GM20000 (cell line): ENCODE results near the gene MIXL1.
A peak's percentile ranks its signal among the peaks of the same experiment; 100 is the strongest.

Experiments
- DNase-seq: peaks from one replicate; pipeline ENCODE4 v3.0.0; 2012; ENCODE audit warnings: low spot score
- TF ChIP-seq, protein P1 (sequence below): IDR thresholded peaks from 2 replicates; pipeline ENCODE4 v1.5.1; 2012; ENCODE audit warnings: mild to moderate bottlenecking, control low read depth; ENCODE audit errors: extremely low read depth, missing control alignments

Gene MIXL1

DNA sequence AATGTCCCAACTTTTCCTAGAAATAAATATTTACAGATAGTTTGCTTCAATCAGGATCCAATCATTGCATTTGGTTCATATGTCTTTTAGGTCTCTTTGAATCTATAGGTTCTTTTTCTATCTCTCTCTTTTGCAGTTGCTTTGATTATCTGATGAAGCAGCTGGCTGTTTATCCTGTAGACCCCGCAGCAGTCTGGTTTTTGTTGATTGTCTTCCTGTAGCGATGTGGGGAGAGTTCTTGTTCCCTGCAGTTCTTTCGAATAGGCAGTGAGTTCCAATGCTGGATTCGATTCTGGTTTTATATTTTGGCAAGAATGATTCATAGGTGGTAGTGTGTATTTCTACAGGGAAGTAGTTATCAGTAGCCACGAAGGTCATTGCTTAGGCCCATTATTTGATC lies 7.4 kb upstream of the MIXL1 start:
- DNase-seq = no peak
- TF ChIP-seq, protein P1, sequence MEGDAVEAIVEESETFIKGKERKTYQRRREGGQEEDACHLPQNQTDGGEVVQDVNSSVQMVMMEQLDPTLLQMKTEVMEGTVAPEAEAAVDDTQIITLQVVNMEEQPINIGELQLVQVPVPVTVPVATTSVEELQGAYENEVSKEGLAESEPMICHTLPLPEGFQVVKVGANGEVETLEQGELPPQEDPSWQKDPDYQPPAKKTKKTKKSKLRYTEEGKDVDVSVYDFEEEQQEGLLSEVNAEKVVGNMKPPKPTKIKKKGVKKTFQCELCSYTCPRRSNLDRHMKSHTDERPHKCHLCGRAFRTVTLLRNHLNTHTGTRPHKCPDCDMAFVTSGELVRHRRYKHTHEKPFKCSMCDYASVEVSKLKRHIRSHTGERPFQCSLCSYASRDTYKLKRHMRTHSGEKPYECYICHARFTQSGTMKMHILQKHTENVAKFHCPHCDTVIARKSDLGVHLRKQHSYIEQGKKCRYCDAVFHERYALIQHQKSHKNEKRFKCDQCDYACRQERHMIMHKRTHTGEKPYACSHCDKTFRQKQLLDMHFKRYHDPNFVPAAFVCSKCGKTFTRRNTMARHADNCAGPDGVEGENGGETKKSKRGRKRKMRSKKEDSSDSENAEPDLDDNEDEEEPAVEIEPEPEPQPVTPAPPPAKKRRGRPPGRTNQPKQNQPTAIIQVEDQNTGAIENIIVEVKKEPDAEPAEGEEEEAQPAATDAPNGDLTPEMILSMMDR = no peak

DNA sequence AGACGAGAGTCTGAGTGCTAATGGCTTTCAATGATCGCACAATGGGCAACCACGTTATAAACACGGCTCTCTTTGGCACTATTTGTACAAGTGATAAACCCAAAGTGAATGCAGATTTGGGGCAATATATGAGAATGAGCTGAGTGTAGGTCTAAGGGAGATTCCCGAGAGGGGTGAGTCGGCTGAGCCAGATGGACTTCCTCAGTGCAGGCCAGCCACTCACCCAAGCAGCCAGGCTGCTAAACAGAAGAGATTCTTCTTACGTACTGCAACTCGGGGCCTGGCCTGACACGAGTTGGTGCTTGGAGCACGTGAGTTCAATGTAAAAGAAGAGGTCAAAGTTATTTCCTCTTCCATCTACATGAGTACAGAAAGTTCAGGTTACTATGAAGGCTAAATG lies 6.2 kb upstream of the MIXL1 start:
- DNase-seq = no peak
- TF ChIP-seq, protein P1 = no peak

DNA sequence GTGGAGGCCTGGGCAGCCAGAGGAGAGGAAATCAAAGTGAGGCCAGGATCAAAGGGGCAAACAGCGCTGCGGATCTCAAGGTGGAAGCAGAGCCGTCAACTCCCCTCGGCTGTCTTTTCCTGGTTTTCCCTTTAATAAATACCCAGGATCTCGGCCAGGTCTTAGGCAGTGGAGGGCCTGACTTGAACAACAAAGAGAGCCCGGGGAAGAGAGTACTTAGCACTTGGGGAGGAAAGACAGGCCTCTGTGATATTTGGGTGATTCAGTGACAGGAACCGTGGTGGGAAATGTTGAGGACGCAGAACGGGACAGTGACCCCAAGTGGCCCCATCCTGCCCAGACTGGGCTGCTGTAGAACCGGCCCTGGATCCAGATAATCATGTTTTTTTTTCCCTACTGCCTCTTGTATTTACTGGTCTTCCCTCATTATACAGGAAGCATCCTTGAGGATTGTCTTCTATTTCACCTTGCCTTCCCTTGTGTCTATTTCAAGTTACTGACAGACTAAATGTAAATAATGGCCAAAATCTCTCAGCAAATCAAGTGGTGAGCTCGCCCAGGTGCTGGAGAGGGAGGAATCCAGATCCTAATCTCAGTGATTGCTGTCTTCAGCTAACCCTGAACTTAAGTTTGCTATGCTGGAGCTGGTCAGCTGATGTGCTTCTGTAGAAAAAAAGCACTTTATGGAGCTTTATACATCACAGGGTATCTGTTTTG lies 2.8 kb upstream of the MIXL1 start:
- DNase-seq = no peak
- TF ChIP-seq, protein P1 = no peak

DNA sequence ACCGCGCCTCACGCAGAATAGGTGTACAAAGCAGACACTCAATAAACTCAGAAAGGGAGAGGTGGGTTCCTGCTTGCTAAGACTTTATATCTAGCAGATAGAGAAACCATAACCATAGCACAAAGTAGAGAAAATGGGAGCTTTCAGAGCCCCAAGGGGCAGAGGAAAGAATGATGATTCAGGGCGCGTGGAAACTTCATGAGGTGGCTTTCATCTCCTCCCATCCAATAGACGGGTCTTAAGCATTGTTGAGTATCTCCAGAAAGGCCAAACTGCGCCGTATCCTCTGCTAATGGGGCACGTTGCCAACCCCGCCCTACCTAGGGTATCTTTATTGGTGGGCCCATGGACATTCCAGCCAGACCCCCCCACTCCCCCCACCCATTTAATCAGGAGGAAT lies 778 bp upstream of the MIXL1 start:
- no peak for DNase-seq

DNA sequence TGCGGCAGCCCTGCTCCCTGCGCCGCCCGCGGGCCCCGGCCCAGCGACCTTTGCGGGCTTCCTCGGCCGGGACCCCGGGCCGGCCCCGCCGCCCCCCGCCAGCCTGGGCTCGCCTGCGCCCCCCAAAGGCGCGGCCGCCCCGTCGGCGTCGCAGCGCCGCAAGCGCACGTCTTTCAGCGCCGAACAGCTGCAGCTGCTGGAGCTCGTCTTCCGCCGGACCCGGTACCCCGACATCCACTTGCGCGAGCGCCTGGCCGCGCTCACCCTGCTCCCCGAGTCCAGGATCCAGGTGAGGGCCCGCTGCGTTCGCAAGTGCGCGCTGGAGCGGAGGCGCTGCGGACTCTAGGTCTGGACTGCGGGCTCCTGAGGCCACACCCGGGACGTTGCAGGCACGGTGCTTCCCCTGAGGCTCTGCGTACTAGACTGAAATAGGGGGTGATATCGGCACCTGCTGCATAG lies 351 bp downstream of the MIXL1 start:
- DNase-seq = peak; percentile 79
- TF ChIP-seq, protein P1 = peak; percentile 28

More for the DNA sequence above, 778 bp upstream of the MIXL1 start:
- TF ChIP-seq, protein P1 = no peak

DNA sequence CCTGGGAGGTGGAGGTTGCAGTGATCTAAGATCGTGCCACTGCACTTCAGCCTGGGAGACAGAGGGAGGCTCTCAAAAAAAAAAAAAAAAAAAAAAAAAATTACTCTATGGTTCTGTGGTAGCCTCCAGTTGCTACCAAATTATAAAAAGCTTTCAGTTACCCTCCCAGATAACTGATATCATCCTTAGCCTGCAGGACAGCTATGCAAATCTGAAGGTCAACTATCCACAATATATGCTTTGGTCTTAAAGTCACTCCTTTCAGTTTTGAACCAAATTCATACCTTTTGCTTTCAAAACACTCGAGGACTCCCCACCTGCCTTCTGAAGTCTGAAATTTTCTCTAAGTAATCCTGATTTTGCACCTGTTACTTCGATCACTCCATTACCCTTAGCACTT lies 3.1 kb downstream of the MIXL1 start:
- DNase-seq = peak; percentile 63
- TF ChIP-seq, protein P1 = no peak

DNA sequence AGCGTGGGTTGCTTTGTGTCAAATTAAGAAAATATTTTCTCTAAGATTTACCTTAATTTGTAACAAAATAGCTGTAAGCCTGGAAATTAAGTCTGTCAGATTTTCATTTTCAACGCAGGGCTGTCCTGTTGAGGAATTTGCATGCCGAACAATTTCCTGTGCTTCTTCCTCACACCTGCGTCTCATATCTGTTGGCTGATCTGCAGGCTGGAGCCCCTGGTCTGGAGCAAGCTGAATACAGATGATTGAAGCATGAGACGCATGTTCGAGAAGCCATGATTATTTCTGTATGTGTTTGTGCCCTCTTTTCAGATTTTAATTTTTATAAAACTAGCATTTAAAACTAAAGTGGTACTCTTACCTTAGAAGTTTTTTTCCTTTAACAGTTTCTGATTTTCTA lies 9.8 kb downstream of the MIXL1 start:
- peak; percentile 45 for DNase-seq
- TF ChIP-seq, protein P1 = no peak
